ENCODE measurements around the gene AK4.
"Not testable (repeated sequence)": the region's sequence is repeated elsewhere in the genome, so short reads cannot be mapped to it uniquely, and the experiment has no call there.

The AK4 gene

GRCh38 chr1:65150583-65151263 lies 2.7 kb downstream of the AK4 start:
- no peak for DNase-seq

GRCh38 chr1:65151641-65152040 lies 3.6 kb downstream of the AK4 start:
- DNase-seq, result no peak

- DNase-seq, result no peak
Measured at GRCh38 chr1:65153635-65154034, 5.6 kb downstream of the AK4 start.

- no peak for DNase-seq
Measured at GRCh38 chr1:65156910-65157545, 9.0 kb downstream of the AK4 start.

- DNase-seq, result no peak
Measured at GRCh38 chr1:65157546-65157941, 9.5 kb downstream of the AK4 start.

GRCh38 chr1:65159291-65159688 lies 11.3 kb downstream of the AK4 start:
- not testable (repeated sequence) for DNase-seq

- DNase-seq, result no peak
Measured at GRCh38 chr1:65159801-65160523, 12.0 kb downstream of the AK4 start.

GRCh38 chr1:65163201-65163805 lies 15.3 kb downstream of the AK4 start:
- no peak for DNase-seq

GRCh38 chr1:65164101-65164500 lies 16.1 kb downstream of the AK4 start:
- DNase-seq, result not testable (repeated sequence)

GRCh38 chr1:65164633-65165032 lies 16.6 kb downstream of the AK4 start:
- no peak for DNase-seq

GRCh38 chr1:65165269-65165993 lies 17.4 kb downstream of the AK4 start:
- DNase-seq, result no peak

GRCh38 chr1:65166572-65167305 lies 18.7 kb downstream of the AK4 start:
- DNase-seq, result no peak

GRCh38 chr1:65167586-65168242 lies 19.7 kb downstream of the AK4 start:
- DNase-seq, result no peak

- no peak for DNase-seq
Measured at GRCh38 chr1:65168867-65169266, 20.9 kb downstream of the AK4 start.

- DNase-seq, result no peak
Measured at GRCh38 chr1:65170511-65171142, 22.6 kb downstream of the AK4 start.

GRCh38 chr1:65172936-65173690 lies 25.1 kb downstream of the AK4 start:
- DNase-seq, result no peak

- DNase-seq, result no peak
Measured at GRCh38 chr1:65174585-65174984, 26.6 kb downstream of the AK4 start.

GRCh38 chr1:65175171-65176055 lies 27.4 kb downstream of the AK4 start:
- DNase-seq, result no peak

GRCh38 chr1:65176056-65176450 lies 28.1 kb downstream of the AK4 start:
- no peak for DNase-seq

All from activated CD4-positive, alpha-beta T cell treated with anti-CD3 and anti-CD28 coated beads, Interleukin-2, Interleukin-6, amounts not matched to agents 100 ng/mL and 50 ng/mL, durations not matched to agents 16 hours and 8 hours (primary cell).